ENCODE data around the gene ADK. TPM values are rescaled to one million over a fixed set of nuclear protein-coding genes. Genes with fewer than 3 reads are reported as not detected.
"Not testable (repeated sequence)": the region's sequence is repeated elsewhere in the genome, so short reads cannot be mapped to it uniquely, and the experiment has no call there.

The ADK gene
- total and polyA plus RNA-seq, 5 donors from 2014 or later = 33.3 to 83.0 (median 63.7) TPM

- no peaks in the 10 kb centered on the region for H3K4me1 ChIP-seq (ENCODE audit: control insufficient read depth, insufficient read depth, low read length, poor library complexity, severe bottlenecking)
- no peaks in the 10 kb centered on the region for H3K27me3 ChIP-seq (ENCODE audit: control insufficient read depth, insufficient read depth, low read length)
- H3K27me3 Mint-ChIP-seq = no peaks in the 10 kb centered on the region
- peaks cover 7 to 17% (median 9%) of the 10 kb centered on the region in 4 donors for H3K4me1 Mint-ChIP-seq
- peaks cover 0 to 3% (median 0%) of the 10 kb centered on the region in 7 donors for H3K9me3 Mint-ChIP-seq
- peaks cover 3% of the 10 kb centered on the region for H3K36me3 Mint-ChIP-seq
- no peak overlapping the region for H3K27ac ChIP-seq (ENCODE audit: insufficient read depth, low read length, poor library complexity, severe bottlenecking)
- no peak overlapping the region for H3K27ac Mint-ChIP-seq
- no peak overlapping the region for H3K4me3 ChIP-seq (ENCODE audit: low read depth, low read length)
- no peak for DNase-seq
- H3K4me3 Mint-ChIP-seq = no peak overlapping the region
- H3K9me3 ChIP-seq (ENCODE audit: control insufficient read depth in 2 of 2, low read length in 2 of 2) = no peaks in the 10 kb centered on the region
- ATAC-seq (ENCODE audit: low read depth in 2 of 2) = no peak
- H3K36me3 ChIP-seq (ENCODE audit: control insufficient read depth, insufficient read depth, low read length) = no peaks in the 10 kb centered on the region
Measured at GRCh38 chr10:74491014-74491413, 340.0 kb downstream of the ADK start.

DNA sequence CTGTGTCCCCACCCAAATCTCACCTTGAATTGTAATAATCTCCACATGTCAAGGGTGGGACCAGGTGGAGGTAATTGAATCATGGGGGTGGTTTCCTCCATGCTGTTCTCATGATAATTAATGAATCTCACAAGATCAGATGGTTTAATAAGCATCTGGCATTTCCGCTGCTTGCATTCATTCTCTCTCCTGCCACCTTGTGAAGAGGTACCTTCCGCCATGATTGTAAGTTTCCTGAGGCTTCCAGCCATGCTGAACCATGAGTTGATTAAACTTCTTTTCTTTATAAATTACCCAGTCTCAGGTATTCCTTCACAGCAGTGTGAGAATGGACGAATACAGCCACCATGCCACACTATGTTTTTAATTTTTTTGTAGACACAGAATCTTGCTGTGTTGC, 345.3 kb downstream of the ADK start:
- not testable (repeated sequence) for H3K4me3 ChIP-seq (ENCODE audit: low read depth, low read length); H3K27ac ChIP-seq (ENCODE audit: insufficient read depth, low read length, poor library complexity, severe bottlenecking); H3K9me3 ChIP-seq (ENCODE audit: control insufficient read depth in 2 of 2, low read length in 2 of 2); H3K4me1 ChIP-seq (ENCODE audit: control insufficient read depth, insufficient read depth, low read length, poor library complexity, severe bottlenecking); H3K9me3 Mint-ChIP-seq; H3K27ac Mint-ChIP-seq; H3K27me3 ChIP-seq (ENCODE audit: control insufficient read depth, insufficient read depth, low read length); H3K27me3 Mint-ChIP-seq; DNase-seq; ATAC-seq (ENCODE audit: low read depth in 2 of 2); H3K4me3 Mint-ChIP-seq; H3K36me3 ChIP-seq (ENCODE audit: control insufficient read depth, insufficient read depth, low read length)
- H3K4me1 Mint-ChIP-seq = peaks cover 6 to 12% (median 9%) of the 10 kb centered on the region in 4 donors
- H3K36me3 Mint-ChIP-seq = peaks cover 27% of the 10 kb centered on the region

DNA sequence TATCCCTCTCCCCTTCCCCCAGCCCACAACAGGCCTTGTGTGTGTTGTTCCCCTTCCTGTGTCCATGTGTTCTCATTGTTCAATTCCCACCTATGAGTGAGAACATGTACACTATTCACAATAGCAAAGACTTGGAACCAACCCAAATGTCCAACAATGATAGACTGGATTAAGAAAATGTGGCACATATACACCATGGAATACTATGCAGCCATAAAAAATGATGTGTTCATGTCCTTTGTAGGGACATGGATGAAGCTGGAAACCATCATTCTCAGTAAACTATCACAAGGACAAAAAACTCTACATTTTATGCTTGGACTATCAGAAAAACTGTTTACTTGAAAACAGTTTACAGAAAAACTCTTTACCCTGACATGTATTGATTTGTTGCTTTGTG, 347.6 kb downstream of the ADK start:
- H3K27ac ChIP-seq (ENCODE audit: insufficient read depth, low read length, poor library complexity, severe bottlenecking); DNase-seq; H3K4me3 Mint-ChIP-seq; H3K4me1 Mint-ChIP-seq; H3K4me3 ChIP-seq (ENCODE audit: low read depth, low read length); H3K27ac Mint-ChIP-seq; H3K36me3 ChIP-seq (ENCODE audit: control insufficient read depth, insufficient read depth, low read length); ATAC-seq (ENCODE audit: low read depth in 2 of 2); H3K9me3 ChIP-seq (ENCODE audit: control insufficient read depth in 2 of 2, low read length in 2 of 2); H3K4me1 ChIP-seq (ENCODE audit: control insufficient read depth, insufficient read depth, low read length, poor library complexity, severe bottlenecking); H3K27me3 Mint-ChIP-seq; H3K9me3 Mint-ChIP-seq; H3K27me3 ChIP-seq (ENCODE audit: control insufficient read depth, insufficient read depth, low read length): not testable (repeated sequence)
- H3K36me3 Mint-ChIP-seq = peaks cover 36% of the 10 kb centered on the region

DNA sequence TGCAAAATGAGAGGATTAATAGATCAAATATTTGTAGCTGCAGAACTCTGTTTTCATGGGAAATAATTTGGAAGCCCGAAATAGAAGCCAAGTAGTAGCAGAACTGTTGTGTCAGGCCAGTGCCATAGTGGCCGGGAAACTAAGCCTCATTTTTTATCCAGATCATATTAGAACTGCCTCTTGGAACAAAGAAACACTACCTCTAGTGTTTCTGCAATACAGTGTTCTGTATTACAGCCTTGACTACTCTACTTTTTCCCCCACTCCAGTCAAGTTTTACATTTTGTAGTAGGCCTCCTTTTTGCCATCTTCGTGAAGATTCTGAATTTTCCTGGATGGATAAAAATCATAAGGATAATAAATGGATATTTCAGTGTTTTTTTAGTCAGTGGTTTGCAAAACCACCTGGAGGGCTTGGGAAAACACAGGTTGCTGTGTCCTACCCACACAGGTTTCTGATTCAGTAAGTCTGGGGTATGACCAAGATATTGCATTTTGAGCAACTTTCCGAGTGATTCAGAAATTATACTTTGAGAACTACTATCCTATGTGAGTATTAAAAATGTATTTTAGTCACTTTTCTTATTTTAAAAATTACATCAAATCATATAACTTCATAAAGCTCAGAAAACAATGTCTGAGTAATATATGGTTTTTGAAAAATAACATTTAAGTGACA, 349.1 kb downstream of the ADK start:
- DNase-seq = no peak
- peaks cover 44% of the 10 kb centered on the region for H3K36me3 Mint-ChIP-seq
- H3K4me1 Mint-ChIP-seq = peaks cover 6 to 10% (median 9%) of the 10 kb centered on the region in 4 donors
- H3K27ac ChIP-seq (ENCODE audit: insufficient read depth, low read length, poor library complexity, severe bottlenecking) = no peak overlapping the region
- H3K36me3 ChIP-seq (ENCODE audit: control insufficient read depth, insufficient read depth, low read length) = no peaks in the 10 kb centered on the region
- H3K27me3 Mint-ChIP-seq = no peaks in the 10 kb centered on the region
- no peaks in the 10 kb centered on the region for H3K27me3 ChIP-seq (ENCODE audit: control insufficient read depth, insufficient read depth, low read length)
- H3K9me3 Mint-ChIP-seq = peaks cover 2 to 11% (median 6%) of the 10 kb centered on the region in 7 donors
- H3K9me3 ChIP-seq (ENCODE audit: control insufficient read depth in 2 of 2, low read length in 2 of 2) = no peaks in the 10 kb centered on the region
- no peak overlapping the region for H3K27ac Mint-ChIP-seq
- ATAC-seq (ENCODE audit: low read depth in 2 of 2) = no peak
- H3K4me1 ChIP-seq (ENCODE audit: control insufficient read depth, insufficient read depth, low read length, poor library complexity, severe bottlenecking) = no peaks in the 10 kb centered on the region
- H3K4me3 Mint-ChIP-seq = no peak overlapping the region
- no peak overlapping the region for H3K4me3 ChIP-seq (ENCODE audit: low read depth, low read length)

- H3K4me3 ChIP-seq (ENCODE audit: low read depth, low read length) = no peak overlapping the region
- no peaks in the 10 kb centered on the region for H3K9me3 ChIP-seq (ENCODE audit: control insufficient read depth in 2 of 2, low read length in 2 of 2)
- H3K27me3 ChIP-seq (ENCODE audit: control insufficient read depth, insufficient read depth, low read length) = no peaks in the 10 kb centered on the region
- DNase-seq (no peak), ATAC-seq (ENCODE audit: low read depth in 2 of 2) (no peak)
- Mint-ChIP-seq H3K27me3 (no peaks in the 10 kb centered on the region), H3K4me1 (peaks cover 6 to 12% (median 9%) of the 10 kb centered on the region in 4 donors), H3K36me3 (peaks cover 49% of the 10 kb centered on the region), H3K4me3 (no peak overlapping the region), H3K27ac (no peak overlapping the region), H3K9me3 (peaks cover 2 to 14% (median 5%) of the 10 kb centered on the region in 7 donors)
- no peak overlapping the region for H3K27ac ChIP-seq (ENCODE audit: insufficient read depth, low read length, poor library complexity, severe bottlenecking)
- H3K4me1 ChIP-seq (ENCODE audit: control insufficient read depth, insufficient read depth, low read length, poor library complexity, severe bottlenecking) = no peaks in the 10 kb centered on the region
- H3K36me3 ChIP-seq (ENCODE audit: control insufficient read depth, insufficient read depth, low read length) = no peaks in the 10 kb centered on the region
Measured at GRCh38 chr10:74500816-74501215, 349.8 kb downstream of the ADK start.

DNA sequence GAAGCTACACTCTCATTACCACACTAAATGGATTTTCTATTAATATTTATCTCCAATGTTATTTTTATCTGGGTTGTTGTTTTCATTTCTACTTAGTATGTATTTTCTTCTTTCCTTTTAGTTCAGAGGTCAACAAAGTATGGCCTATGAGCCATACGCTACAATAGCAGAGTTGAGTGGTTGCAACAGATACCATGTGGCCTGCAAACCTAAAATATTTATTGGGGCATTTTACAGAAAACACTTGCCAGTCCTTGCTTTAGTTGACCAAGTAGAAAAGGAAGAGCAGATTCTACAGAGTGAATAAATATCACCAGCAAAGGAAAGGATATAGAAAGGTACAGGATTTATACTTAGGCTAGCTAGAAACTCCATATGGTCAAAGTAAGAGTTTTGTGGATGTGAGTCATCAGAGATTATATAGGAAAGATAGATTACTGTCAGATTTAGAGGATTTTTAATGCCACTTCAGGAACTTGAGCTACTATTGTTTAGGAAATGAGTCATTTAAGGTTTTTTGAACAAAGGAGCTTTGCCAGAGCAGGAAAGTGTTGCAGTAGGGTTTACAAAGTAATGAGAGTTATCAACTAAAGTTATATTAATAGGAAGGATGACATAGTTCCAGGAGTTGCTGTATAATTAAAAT, 352.1 kb downstream of the ADK start:
- peaks cover 0 to 7% (median 3%) of the 10 kb centered on the region in 7 donors for H3K9me3 Mint-ChIP-seq
- H3K27ac ChIP-seq (ENCODE audit: insufficient read depth, low read length, poor library complexity, severe bottlenecking) = no peak overlapping the region
- H3K9me3 ChIP-seq (ENCODE audit: control insufficient read depth in 2 of 2, low read length in 2 of 2) = no peaks in the 10 kb centered on the region
- H3K36me3 ChIP-seq (ENCODE audit: control insufficient read depth, insufficient read depth, low read length) = peaks cover 7% of the 10 kb centered on the region
- peak in 1 of 3 donors; percentile 2 for DNase-seq
- no peak overlapping the region for H3K4me3 ChIP-seq (ENCODE audit: low read depth, low read length)
- H3K27me3 Mint-ChIP-seq = no peaks in the 10 kb centered on the region
- no peaks in the 10 kb centered on the region for H3K27me3 ChIP-seq (ENCODE audit: control insufficient read depth, insufficient read depth, low read length)
- H3K4me1 Mint-ChIP-seq = peaks cover 6 to 16% (median 10%) of the 10 kb centered on the region in 4 donors
- no peak for ATAC-seq (ENCODE audit: low read depth in 2 of 2)
- peak overlapping the region in 1 of 3 donors; percentile 76 for H3K27ac Mint-ChIP-seq
- peaks cover 42% of the 10 kb centered on the region for H3K36me3 Mint-ChIP-seq
- no peak overlapping the region for H3K4me3 Mint-ChIP-seq
- no peaks in the 10 kb centered on the region for H3K4me1 ChIP-seq (ENCODE audit: control insufficient read depth, insufficient read depth, low read length, poor library complexity, severe bottlenecking)

GRCh38 chr10:74507951-74508350, 356.9 kb downstream of the ADK start:
- no peak for ATAC-seq (ENCODE audit: low read depth in 2 of 2)
- peaks cover 0 to 12% (median 7%) of the 10 kb centered on the region in 4 donors for H3K4me1 Mint-ChIP-seq
- no peaks in the 10 kb centered on the region for H3K4me1 ChIP-seq (ENCODE audit: control insufficient read depth, insufficient read depth, low read length, poor library complexity, severe bottlenecking)
- H3K9me3 Mint-ChIP-seq = peaks cover 3 to 29% (median 7%) of the 10 kb centered on the region in 7 donors
- no peak for DNase-seq
- H3K36me3 Mint-ChIP-seq = peaks cover 52% of the 10 kb centered on the region
- H3K9me3 ChIP-seq (ENCODE audit: control insufficient read depth in 2 of 2, low read length in 2 of 2) = peaks cover 11 to 18% of the 10 kb centered on the region in 2 experiments
- no peak overlapping the region for H3K27ac ChIP-seq (ENCODE audit: insufficient read depth, low read length, poor library complexity, severe bottlenecking)
- no peaks in the 10 kb centered on the region for H3K27me3 ChIP-seq (ENCODE audit: control insufficient read depth, insufficient read depth, low read length)
- H3K36me3 ChIP-seq (ENCODE audit: control insufficient read depth, insufficient read depth, low read length) = peaks cover 12% of the 10 kb centered on the region
- no peaks in the 10 kb centered on the region for H3K27me3 Mint-ChIP-seq
- H3K4me3 ChIP-seq (ENCODE audit: low read depth, low read length) = no peak overlapping the region
- H3K4me3 Mint-ChIP-seq = no peak overlapping the region
- no peak overlapping the region for H3K27ac Mint-ChIP-seq

- Mint-ChIP-seq H3K4me1 (peaks cover 0 to 9% (median 3%) of the 10 kb centered on the region in 4 donors), H3K27me3 (no peaks in the 10 kb centered on the region), H3K4me3 (no peak overlapping the region), H3K9me3 (peaks cover 6 to 45% (median 13%) of the 10 kb centered on the region in 7 donors), H3K27ac (no peak overlapping the region), H3K36me3 (peaks cover 46% of the 10 kb centered on the region)
- Histone ChIP-seq H3K27me3 (ENCODE audit: control insufficient read depth, insufficient read depth, low read length) (no peaks in the 10 kb centered on the region), H3K9me3 (ENCODE audit: control insufficient read depth in 2 of 2, low read length in 2 of 2) (peaks cover 34 to 38% of the 10 kb centered on the region in 2 experiments), H3K36me3 (ENCODE audit: control insufficient read depth, insufficient read depth, low read length) (peaks cover 18% of the 10 kb centered on the region), H3K27ac (ENCODE audit: insufficient read depth, low read length, poor library complexity, severe bottlenecking) (no peak overlapping the region), H3K4me1 (ENCODE audit: control insufficient read depth, insufficient read depth, low read length, poor library complexity, severe bottlenecking) (no peaks in the 10 kb centered on the region), H3K4me3 (ENCODE audit: low read depth, low read length) (no peak overlapping the region)
- DNase-seq = no peak
- no peak for ATAC-seq (ENCODE audit: low read depth in 2 of 2)
Measured at GRCh38 chr10:74510594-74510993, 359.6 kb downstream of the ADK start.

Measured in CD4-positive, CD25-positive, alpha-beta regulatory T cell (primary cell).